Measurements from ENCODE around the gene GPR173. TPM values are rescaled to one million over a fixed set of nuclear protein-coding genes. Genes with fewer than 3 reads are reported as not detected.

GPR173 gene
- total RNA-seq, 1 experiment from 2014 or later = 7.3 TPM

GRCh38 chrX:53018627-53019026 lies 30.0 kb upstream of the GPR173 start:
- peak; percentile 95 for ATAC-seq
- CTCF ChIA-PET = interaction anchor here (0.5 to 1.0 kb wide), 5 partner anchors 13 to 757 kb away, joined by 3 to 6 read pairs (median 3); partner anchors contain the start of gene TSPYL2

GRCh38 chrX:53022381-53022780 lies 26.2 kb upstream of the GPR173 start:
- Mint-ChIP-seq H3K27me3 (ENCODE audit: low read depth) (no peaks in the 10 kb centered on the region; the same call in 1 of the 2 replicates), H3K4me1 (peaks cover 7% of the 10 kb centered on the region), H3K27ac (peak overlapping the region; percentile 61), H3K4me3 (no peak overlapping the region), H3K9me3 (peaks cover 5% of the 10 kb centered on the region), H3K36me3 (no peaks in the 10 kb centered on the region)
- ATAC-seq (no peak), DNase-seq (ENCODE audit: low spot score) (no peak)
- ChIA-PET CTCF (interaction anchor here (0.6 kb wide), 1 partner anchor 297 kb away, joined by 3 read pairs; no protein-coding TSS in a partner anchor), POLR2A (no interaction called here)
- TF ChIP-seq GABPB1 (CRISPR knock-in tag; IDR thresholded peaks at IDR 0.05) (no peak), NR1H2 (CRISPR knock-in tag; IDR thresholded peaks at IDR 0.05) (no peak), E2F4 (CRISPR knock-in tag; IDR thresholded peaks at IDR 0.05; ENCODE audit: borderline replicate concordance, low read depth) (no peak), CBFB (CRISPR knock-in tag; IDR thresholded peaks at IDR 0.05; ENCODE audit: low read depth) (no peak), FOXP1 (CRISPR knock-in tag; IDR thresholded peaks at IDR 0.05; ENCODE audit: borderline replicate concordance) (no peak), ESRRA (CRISPR knock-in tag; IDR thresholded peaks at IDR 0.05; ENCODE audit: borderline replicate concordance) (no peak)

More at GRCh38 chrX:53018627-53019026, 30.0 kb upstream of the GPR173 start:
- H3K36me3 Mint-ChIP-seq = no peaks in the 10 kb centered on the region
- peaks cover 19% of the 10 kb centered on the region for H3K4me1 Mint-ChIP-seq
- H3K4me3 Mint-ChIP-seq = no peak overlapping the region
- H3K27ac Mint-ChIP-seq = no peak overlapping the region
- 0 out of 2 replicates have a peak, but pooled peaks cover 3% of the 10 kb centered on the region for H3K9me3 Mint-ChIP-seq
- no peak for DNase-seq (ENCODE audit: low spot score)
- POLR2A ChIA-PET = no interaction called here
- no peaks in the 10 kb centered on the region; the same call in 1 of the 2 replicates for H3K27me3 Mint-ChIP-seq (ENCODE audit: low read depth)
- no peak for TF ChIP-seq ZBTB43 (CRISPR knock-in tag; IDR thresholded peaks at IDR 0.05)

- no peaks in the 10 kb centered on the region for H3K36me3 Mint-ChIP-seq
- H3K27ac Mint-ChIP-seq = no peak overlapping the region
- CTCF ChIA-PET = no interaction called here
- peaks cover 5% of the 10 kb centered on the region for H3K9me3 Mint-ChIP-seq
- ATAC-seq = no peak
- no peak for DNase-seq (ENCODE audit: low spot score)
- no peak overlapping the region for H3K4me3 Mint-ChIP-seq
- POLR2A ChIA-PET = no interaction called here
- H3K27me3 Mint-ChIP-seq (ENCODE audit: low read depth) = no peaks in the 10 kb centered on the region
- H3K4me1 Mint-ChIP-seq = peaks cover 9% of the 10 kb centered on the region
- no peak for TF ChIP-seq FOXP4 (CRISPR knock-in tag; IDR thresholded peaks at IDR 0.05)
Measured at GRCh38 chrX:53028678-53029077, 19.9 kb upstream of the GPR173 start.

- POLR2A ChIA-PET = no interaction called here
- no peak for DNase-seq (ENCODE audit: low spot score)
- H3K36me3 Mint-ChIP-seq = no peaks in the 10 kb centered on the region
- ATAC-seq = peak; percentile 68; the same call in 1 of the 2 replicates
- peaks cover 4% of the 10 kb centered on the region for H3K27me3 Mint-ChIP-seq (ENCODE audit: low read depth)
- H3K9me3 Mint-ChIP-seq = no peaks in the 10 kb centered on the region
- H3K4me1 Mint-ChIP-seq = peaks cover 9% of the 10 kb centered on the region
- no peak overlapping the region for H3K4me3 Mint-ChIP-seq
- CTCF ChIA-PET = interaction anchor here (1.3 kb wide), 1 partner anchor 13 kb away, joined by 3 read pairs; no protein-coding TSS in a partner anchor
- H3K27ac Mint-ChIP-seq = no peak overlapping the region
- TF ChIP-seq SP1 (CRISPR knock-in tag; conservative IDR thresholded peaks at IDR 0.05) (no peak), ZBTB43 (CRISPR knock-in tag; IDR thresholded peaks at IDR 0.05) (no peak), IRF2 (CRISPR knock-in tag; IDR thresholded peaks at IDR 0.05; ENCODE audit: borderline replicate concordance, low read depth) (no peak), PRDM15 (CRISPR knock-in tag; IDR thresholded peaks at IDR 0.05) (no peak), CREB1 (CRISPR knock-in tag; IDR thresholded peaks at IDR 0.05) (no peak), AFF4 (CRISPR knock-in tag; IDR thresholded peaks at IDR 0.05; ENCODE audit: borderline replicate concordance) (no peak)
Measured at GRCh38 chrX:53031380-53031779, 17.2 kb upstream of the GPR173 start.

All from WTC11 (cell line).